ENCODE measurements around the gene KLRF1. TPM values are rescaled to one million over a fixed set of nuclear protein-coding genes. Genes with fewer than 3 reads are reported as not detected.

Gene KLRF1
- total and polyA plus RNA-seq, 2 experiments from 2014 or later: 0.50 TPM; not detected in 1

DNA sequence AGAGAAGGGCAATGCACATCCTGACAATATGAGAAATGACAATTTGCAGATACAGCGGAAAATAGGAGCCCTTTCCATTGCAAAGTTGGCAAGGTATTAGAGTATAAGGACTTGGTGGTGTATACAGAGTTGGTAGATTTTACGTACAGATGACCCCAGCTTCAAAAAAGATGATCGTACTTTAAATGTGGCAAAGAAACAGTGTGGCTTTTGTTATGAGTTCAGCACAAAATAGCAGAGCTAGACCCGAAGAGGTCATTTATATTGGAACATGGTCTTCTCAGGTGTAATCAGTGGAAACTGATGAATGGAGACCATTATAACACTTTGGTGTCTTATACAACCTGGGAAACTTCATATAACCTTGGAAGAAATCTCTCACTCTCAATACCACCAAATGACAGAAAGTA lies 39.6 kb downstream of the KLRF1 start:
- Histone ChIP-seq H2AFZ (no peak overlapping the region), H3K4me2 (no peak overlapping the region), H3K79me2 (replicated peaks; ENCODE audit: insufficient read depth) (no peaks in the 10 kb centered on the region), H3K36me3 (ENCODE audit: insufficient read depth) (no peaks in the 10 kb centered on the region), H3F3A (replicated peaks; ENCODE audit: low read depth) (no peaks in the 10 kb centered on the region), H3K27ac (ENCODE audit: low read depth) (no peak overlapping the region), H3K4me1 (ENCODE audit: insufficient read depth) (peaks cover 19% of the 10 kb centered on the region), H4K20me1 (replicated peaks; ENCODE audit: insufficient read depth) (no peaks in the 10 kb centered on the region), H3K27me3 (ENCODE audit: insufficient read depth) (no peaks in the 10 kb centered on the region), H3K9me2 (ENCODE audit: insufficient read depth) (no peaks in the 10 kb centered on the region), H3K4me3 (no peak overlapping the region)
- Mint-ChIP-seq H3K9me3 (no peaks in the 10 kb centered on the region), H3K27me3 (ENCODE audit: insufficient read depth, low read depth, poor library complexity) (no peaks in the 10 kb centered on the region), H3K4me1 (peaks cover 15% of the 10 kb centered on the region; the same call in 2 of the 3 replicates), H3K27ac (peak overlapping the region; percentile 4; the same call in 1 of the 2 replicates), H3K4me3 (no peak overlapping the region), H3K36me3 (ENCODE audit: low read depth) (no peaks in the 10 kb centered on the region)
- no peak for DNase-seq (ENCODE audit: low spot score)
- no peak for TF ChIP-seq EZH2phosphoT487 (IDR thresholded peaks at IDR 0.05; ENCODE audit: unreplicated experiment)
- TF ChIP-seq, protein P1, sequence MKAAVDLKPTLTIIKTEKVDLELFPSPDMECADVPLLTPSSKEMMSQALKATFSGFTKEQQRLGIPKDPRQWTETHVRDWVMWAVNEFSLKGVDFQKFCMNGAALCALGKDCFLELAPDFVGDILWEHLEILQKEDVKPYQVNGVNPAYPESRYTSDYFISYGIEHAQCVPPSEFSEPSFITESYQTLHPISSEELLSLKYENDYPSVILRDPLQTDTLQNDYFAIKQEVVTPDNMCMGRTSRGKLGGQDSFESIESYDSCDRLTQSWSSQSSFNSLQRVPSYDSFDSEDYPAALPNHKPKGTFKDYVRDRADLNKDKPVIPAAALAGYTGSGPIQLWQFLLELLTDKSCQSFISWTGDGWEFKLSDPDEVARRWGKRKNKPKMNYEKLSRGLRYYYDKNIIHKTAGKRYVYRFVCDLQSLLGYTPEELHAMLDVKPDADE (IDR thresholded peaks at IDR 0.05): no peak
- TF ChIP-seq JUNB (IDR thresholded peaks at IDR 0.05; ENCODE audit: unreplicated experiment): no peak
- TF ChIP-seq, protein P2, sequence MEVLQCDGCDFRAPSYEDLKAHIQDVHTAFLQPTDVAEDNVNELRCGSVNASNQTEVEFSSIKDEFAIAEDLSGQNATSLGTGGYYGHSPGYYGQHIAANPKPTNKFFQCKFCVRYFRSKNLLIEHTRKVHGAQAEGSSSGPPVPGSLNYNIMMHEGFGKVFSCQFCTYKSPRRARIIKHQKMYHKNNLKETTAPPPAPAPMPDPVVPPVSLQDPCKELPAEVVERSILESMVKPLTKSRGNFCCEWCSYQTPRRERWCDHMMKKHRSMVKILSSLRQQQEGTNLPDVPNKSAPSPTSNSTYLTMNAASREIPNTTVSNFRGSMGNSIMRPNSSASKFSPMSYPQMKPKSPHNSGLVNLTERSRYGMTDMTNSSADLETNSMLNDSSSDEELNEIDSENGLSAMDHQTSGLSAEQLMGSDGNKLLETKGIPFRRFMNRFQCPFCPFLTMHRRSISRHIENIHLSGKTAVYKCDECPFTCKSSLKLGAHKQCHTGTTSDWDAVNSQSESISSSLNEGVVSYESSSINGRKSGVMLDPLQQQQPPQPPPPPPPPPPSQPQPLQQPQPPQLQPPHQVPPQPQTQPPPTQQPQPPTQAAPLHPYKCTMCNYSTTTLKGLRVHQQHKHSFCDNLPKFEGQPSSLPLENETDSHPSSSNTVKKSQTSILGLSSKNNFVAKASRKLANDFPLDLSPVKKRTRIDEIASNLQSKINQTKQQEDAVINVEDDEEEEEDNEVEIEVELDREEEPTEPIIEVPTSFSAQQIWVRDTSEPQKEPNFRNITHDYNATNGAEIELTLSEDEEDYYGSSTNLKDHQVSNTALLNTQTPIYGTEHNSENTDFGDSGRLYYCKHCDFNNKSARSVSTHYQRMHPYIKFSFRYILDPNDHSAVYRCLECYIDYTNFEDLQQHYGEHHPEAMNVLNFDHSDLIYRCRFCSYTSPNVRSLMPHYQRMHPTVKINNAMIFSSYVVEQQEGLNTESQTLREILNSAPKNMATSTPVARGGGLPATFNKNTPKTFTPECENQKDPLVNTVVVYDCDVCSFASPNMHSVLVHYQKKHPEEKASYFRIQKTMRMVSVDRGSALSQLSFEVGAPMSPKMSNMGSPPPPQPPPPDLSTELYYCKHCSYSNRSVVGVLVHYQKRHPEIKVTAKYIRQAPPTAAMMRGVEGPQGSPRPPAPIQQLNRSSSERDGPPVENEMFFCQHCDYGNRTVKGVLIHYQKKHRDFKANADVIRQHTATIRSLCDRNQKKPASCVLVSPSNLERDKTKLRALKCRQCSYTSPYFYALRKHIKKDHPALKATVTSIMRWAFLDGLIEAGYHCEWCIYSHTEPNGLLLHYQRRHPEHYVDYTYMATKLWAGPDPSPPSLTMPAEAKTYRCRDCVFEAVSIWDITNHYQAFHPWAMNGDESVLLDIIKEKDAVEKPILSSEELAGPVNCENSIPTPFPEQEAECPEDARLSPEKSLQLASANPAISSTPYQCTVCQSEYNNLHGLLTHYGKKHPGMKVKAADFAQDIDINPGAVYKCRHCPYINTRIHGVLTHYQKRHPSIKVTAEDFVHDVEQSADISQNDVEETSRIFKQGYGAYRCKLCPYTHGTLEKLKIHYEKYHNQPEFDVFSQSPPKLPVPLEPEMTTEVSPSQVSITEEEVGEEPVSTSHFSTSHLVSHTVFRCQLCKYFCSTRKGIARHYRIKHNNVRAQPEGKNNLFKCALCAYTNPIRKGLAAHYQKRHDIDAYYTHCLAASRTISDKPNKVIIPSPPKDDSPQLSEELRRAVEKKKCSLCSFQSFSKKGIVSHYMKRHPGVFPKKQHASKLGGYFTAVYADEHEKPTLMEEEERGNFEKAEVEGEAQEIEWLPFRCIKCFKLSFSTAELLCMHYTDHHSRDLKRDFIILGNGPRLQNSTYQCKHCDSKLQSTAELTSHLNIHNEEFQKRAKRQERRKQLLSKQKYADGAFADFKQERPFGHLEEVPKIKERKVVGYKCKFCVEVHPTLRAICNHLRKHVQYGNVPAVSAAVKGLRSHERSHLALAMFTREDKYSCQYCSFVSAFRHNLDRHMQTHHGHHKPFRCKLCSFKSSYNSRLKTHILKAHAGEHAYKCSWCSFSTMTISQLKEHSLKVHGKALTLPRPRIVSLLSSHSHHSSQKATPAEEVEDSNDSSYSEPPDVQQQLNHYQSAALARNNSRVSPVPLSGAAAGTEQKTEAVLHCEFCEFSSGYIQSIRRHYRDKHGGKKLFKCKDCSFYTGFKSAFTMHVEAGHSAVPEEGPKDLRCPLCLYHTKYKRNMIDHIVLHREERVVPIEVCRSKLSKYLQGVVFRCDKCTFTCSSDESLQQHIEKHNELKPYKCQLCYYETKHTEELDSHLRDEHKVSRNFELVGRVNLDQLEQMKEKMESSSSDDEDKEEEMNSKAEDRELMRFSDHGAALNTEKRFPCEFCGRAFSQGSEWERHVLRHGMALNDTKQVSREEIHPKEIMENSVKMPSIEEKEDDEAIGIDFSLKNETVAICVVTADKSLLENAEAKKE (CRISPR knock-in tag; IDR thresholded peaks at IDR 0.05): no peak
- TF ChIP-seq EZH2 (IDR thresholded peaks at IDR 0.05; ENCODE audit: low read depth, unreplicated experiment): no peak
- TF ChIP-seq, protein P3, sequence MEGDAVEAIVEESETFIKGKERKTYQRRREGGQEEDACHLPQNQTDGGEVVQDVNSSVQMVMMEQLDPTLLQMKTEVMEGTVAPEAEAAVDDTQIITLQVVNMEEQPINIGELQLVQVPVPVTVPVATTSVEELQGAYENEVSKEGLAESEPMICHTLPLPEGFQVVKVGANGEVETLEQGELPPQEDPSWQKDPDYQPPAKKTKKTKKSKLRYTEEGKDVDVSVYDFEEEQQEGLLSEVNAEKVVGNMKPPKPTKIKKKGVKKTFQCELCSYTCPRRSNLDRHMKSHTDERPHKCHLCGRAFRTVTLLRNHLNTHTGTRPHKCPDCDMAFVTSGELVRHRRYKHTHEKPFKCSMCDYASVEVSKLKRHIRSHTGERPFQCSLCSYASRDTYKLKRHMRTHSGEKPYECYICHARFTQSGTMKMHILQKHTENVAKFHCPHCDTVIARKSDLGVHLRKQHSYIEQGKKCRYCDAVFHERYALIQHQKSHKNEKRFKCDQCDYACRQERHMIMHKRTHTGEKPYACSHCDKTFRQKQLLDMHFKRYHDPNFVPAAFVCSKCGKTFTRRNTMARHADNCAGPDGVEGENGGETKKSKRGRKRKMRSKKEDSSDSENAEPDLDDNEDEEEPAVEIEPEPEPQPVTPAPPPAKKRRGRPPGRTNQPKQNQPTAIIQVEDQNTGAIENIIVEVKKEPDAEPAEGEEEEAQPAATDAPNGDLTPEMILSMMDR (conservative IDR thresholded peaks at IDR 0.05; ENCODE audit: low read depth in 2 of 2): no peak
- no peak for TF ChIP-seq STAT1 (IDR thresholded peaks at IDR 0.05; ENCODE audit: unreplicated experiment)
- TF ChIP-seq ZNF331 (CRISPR knock-in tag; IDR thresholded peaks at IDR 0.05; ENCODE audit: low read depth): no peak
- TF ChIP-seq NANOG (IDR thresholded peaks at IDR 0.05; ENCODE audit: borderline replicate concordance): no peak
- no peak for TF ChIP-seq POLR2AphosphoS5 (IDR thresholded peaks at IDR 0.05; ENCODE audit: low read depth)
- no peak for TF ChIP-seq ZNF114 (CRISPR knock-in tag; IDR thresholded peaks at IDR 0.05)
- TF ChIP-seq CREB1 (CRISPR knock-in tag; IDR thresholded peaks at IDR 0.05; ENCODE audit: low read depth): no peak
- no peak for ATAC-seq

Measured in GM23338 (cell line).